Inferior parietal cortex (tissue), 1 donor: ENCODE data around the gene KCNQ4.

ENCODE experiments used
- DNase-seq: peaks from one replicate; pipeline ENCODE4 v3.0.0-alpha.2; 2016; ENCODE audit errors: extremely low spot score

KCNQ4 gene

GRCh38 chr1:40783001-40783905 lies at the start of gene KCNQ4:
Gene KCNQ4 (plus strand): TSS chr1:40783787. CDS start chr1:40784094, 307 bp downstream.
- DNase-seq = no peak

- no peak for DNase-seq
Observed at GRCh38 chr1:40734882-40735628, 48.5 kb upstream of the KCNQ4 start.

GRCh38 chr1:40736085-40736531 lies 47.5 kb upstream of the KCNQ4 start:
- DNase-seq = no peak

GRCh38 chr1:40738831-40739230 lies 44.8 kb upstream of the KCNQ4 start:
- no peak for DNase-seq

- no peak for DNase-seq
Observed at GRCh38 chr1:40739455-40740008, 44.1 kb upstream of the KCNQ4 start.

- DNase-seq = no peak
Observed at GRCh38 chr1:40740039-40740996, 43.3 kb upstream of the KCNQ4 start.

GRCh38 chr1:40740997-40741736 lies 42.4 kb upstream of the KCNQ4 start:
- no peak for DNase-seq

- DNase-seq = no peak
Observed at GRCh38 chr1:40742363-40743061, 41.1 kb upstream of the KCNQ4 start.

- no peak for DNase-seq
Observed at GRCh38 chr1:40743452-40743851, 40.1 kb upstream of the KCNQ4 start.

- DNase-seq = no peak
Observed at GRCh38 chr1:40743860-40744259, 39.7 kb upstream of the KCNQ4 start.

GRCh38 chr1:40745176-40745575 lies 38.4 kb upstream of the KCNQ4 start:
- no peak for DNase-seq

GRCh38 chr1:40746344-40747090 lies 37.1 kb upstream of the KCNQ4 start:
- no peak for DNase-seq

- no peak for DNase-seq
Observed at GRCh38 chr1:40748841-40749718, 34.5 kb upstream of the KCNQ4 start.

GRCh38 chr1:40749817-40750216 lies 33.8 kb upstream of the KCNQ4 start:
- no peak for DNase-seq

GRCh38 chr1:40750451-40750908 lies 33.1 kb upstream of the KCNQ4 start:
- DNase-seq = no peak

GRCh38 chr1:40751802-40752201 lies 31.8 kb upstream of the KCNQ4 start:
- DNase-seq = no peak

GRCh38 chr1:40753142-40753882 lies 30.3 kb upstream of the KCNQ4 start:
- no peak for DNase-seq
